NCI-H1436 treated with DMSO at 0.1 percent for 48 hours (cell line): ENCODE data around the gene PFDN5.

Source experiments
- DNase-seq: peaks from one replicate; lab custom pipeline; 2025; lab: John Stamatoyannopoulos, UW

PFDN5 gene

GRCh38 chr12:53295070-53295890 lies at the start of gene PFDN5:
Gene PFDN5, plus strand, starts transcription at chr12:53295542. Its CDS starts 26 bp downstream, at chr12:53295568.
- peak; percentile 14 for DNase-seq

GRCh38 chr12:53251477-53252348 lies 43.6 kb upstream of the PFDN5 start:
- DNase-seq = no peak

- DNase-seq = no peak
Measured at GRCh38 chr12:53252349-53252916, 42.9 kb upstream of the PFDN5 start.

GRCh38 chr12:53253298-53253697 lies 42.0 kb upstream of the PFDN5 start:
- no peak for DNase-seq

GRCh38 chr12:53254816-53255545 lies 40.4 kb upstream of the PFDN5 start:
- DNase-seq = no peak

GRCh38 chr12:53255996-53256395 lies 39.3 kb upstream of the PFDN5 start:
- no peak for DNase-seq

- DNase-seq = no peak
Measured at GRCh38 chr12:53258541-53259539, 36.5 kb upstream of the PFDN5 start.

GRCh38 chr12:53259891-53260290 lies 35.5 kb upstream of the PFDN5 start:
- no peak for DNase-seq

- no peak for DNase-seq
Measured at GRCh38 chr12:53265783-53266182, 29.6 kb upstream of the PFDN5 start.

GRCh38 chr12:53267306-53267998 lies 27.9 kb upstream of the PFDN5 start:
- DNase-seq = no peak

GRCh38 chr12:53267999-53268629 lies 27.2 kb upstream of the PFDN5 start, which contains the start of gene ESPL1:
Gene ESPL1, plus strand, starts transcription at chr12:53268299. Its CDS starts 468 bp downstream, at chr12:53268767.
- no peak for DNase-seq

GRCh38 chr12:53268630-53269562 lies 26.4 kb upstream of the PFDN5 start:
- DNase-seq = no peak

- DNase-seq = no peak
Measured at GRCh38 chr12:53274445-53274844, 20.9 kb upstream of the PFDN5 start.

GRCh38 chr12:53276511-53276910 lies 18.8 kb upstream of the PFDN5 start:
- no peak for DNase-seq

GRCh38 chr12:53277981-53278380 lies 17.4 kb upstream of the PFDN5 start:
- no peak for DNase-seq

- no peak for DNase-seq
Measured at GRCh38 chr12:53279283-53279869, 16.0 kb upstream of the PFDN5 start.

- DNase-seq = no peak
Measured at GRCh38 chr12:53279888-53280498, 15.3 kb upstream of the PFDN5 start.

GRCh38 chr12:53286448-53286847 lies 8.9 kb upstream of the PFDN5 start:
- DNase-seq = no peak
